ENCODE data around the gene PIK3IP1. TPM values are rescaled to one million over a fixed set of nuclear protein-coding genes. Genes with fewer than 3 reads are reported as not detected.

Gene PIK3IP1
- polyA plus RNA-seq, 1 donor: 13.9 TPM

DNA sequence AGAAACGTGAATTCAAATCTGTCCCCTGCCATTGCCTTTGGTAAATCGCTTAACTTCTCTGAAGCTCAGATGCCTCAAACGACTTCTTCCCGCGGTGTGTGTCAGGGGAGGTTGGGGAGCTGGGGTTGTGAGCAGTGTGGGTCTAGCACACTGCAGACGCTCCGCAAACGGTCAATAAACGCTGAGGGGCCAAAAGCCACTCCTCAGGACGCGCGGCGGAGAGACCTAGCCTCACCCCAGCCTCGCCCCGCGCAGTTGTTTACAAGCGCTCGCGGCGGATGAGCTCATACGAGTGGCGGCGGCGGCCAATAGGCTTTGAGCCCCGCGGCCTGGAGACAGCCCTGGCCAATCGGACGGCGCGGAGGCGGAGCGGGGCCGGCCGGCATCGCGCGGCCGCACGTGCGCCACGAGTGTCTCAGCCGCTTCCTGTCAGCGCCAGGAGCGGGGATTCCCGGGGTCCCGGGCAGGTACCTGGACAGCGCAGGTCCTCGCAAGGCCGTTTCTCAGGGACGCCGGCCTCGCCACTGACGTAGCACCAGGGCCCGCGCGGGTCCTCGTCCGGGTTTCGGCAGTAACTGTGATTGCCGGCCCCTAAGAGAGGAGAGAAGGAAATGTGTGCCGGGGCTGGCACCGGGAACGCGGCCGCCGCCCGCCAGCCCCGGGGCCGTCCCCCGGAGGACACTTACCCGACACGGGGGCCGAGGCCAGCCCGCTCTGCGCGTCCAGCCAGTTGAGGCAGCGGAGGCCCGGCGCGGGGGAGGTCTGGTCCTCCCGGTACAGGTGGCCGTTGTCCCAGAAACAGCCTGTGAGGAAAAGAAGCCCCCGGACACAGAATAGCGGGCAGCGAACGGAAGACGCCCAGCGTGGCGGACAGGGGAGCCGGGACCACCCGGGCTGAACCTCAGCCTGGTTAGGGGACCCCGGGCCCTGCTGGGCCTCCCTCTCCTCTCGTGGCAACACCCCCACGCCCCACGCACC, 1.5 kb downstream of the PIK3IP1 start:
- Histone ChIP-seq H3K27me3 (ENCODE audit: control insufficient read depth, insufficient read depth, low read length) (no peaks in the 10 kb centered on the region), H3K4me3 (ENCODE audit: low read length) (peak overlapping the region; percentile 66), H3K4me1 (ENCODE audit: control insufficient read depth, insufficient read depth, low read length) (peaks cover 26% of the 10 kb centered on the region), H3K36me3 (ENCODE audit: control insufficient read depth, insufficient read depth, low read length) (peaks cover 25% of the 10 kb centered on the region), H3K27ac (ENCODE audit: low read length) (peak overlapping the region; percentile 78), H3K9me3 (ENCODE audit: control insufficient read depth, low read depth, low read length) (no peaks in the 10 kb centered on the region)
- WGBS (ENCODE audit: insufficient coverage, low lambda C conversion rate): no CpG with 5 or more reads among the region's 95 CpGs
- DNase-seq: peak; percentile 96 to 99

DNA sequence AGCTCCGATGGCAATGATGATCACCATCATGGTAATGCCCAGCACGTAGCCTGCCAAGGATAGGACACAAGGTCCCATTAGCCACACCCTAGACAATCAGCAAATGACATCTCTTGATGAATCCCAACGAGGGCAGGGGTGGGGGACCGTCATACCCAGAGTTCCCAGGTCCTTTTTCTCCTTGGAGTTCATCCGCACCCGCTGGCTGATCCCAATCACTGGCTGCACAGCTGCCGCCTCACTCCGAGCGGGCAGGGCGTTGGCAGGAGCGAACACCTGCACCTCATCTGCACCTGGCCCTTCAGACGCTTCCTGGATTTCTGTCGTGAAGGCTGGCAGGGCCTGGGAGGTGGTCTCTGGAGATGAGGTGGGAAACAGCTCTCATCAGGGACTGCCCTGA, 2.9 kb downstream of the PIK3IP1 start:
- Histone ChIP-seq H3K4me1 (ENCODE audit: control insufficient read depth, insufficient read depth, low read length) (peaks cover 22% of the 10 kb centered on the region), H3K9me3 (ENCODE audit: control insufficient read depth, low read depth, low read length) (no peaks in the 10 kb centered on the region), H3K27me3 (ENCODE audit: control insufficient read depth, insufficient read depth, low read length) (no peaks in the 10 kb centered on the region), H3K36me3 (ENCODE audit: control insufficient read depth, insufficient read depth, low read length) (peaks cover 31% of the 10 kb centered on the region), H3K27ac (ENCODE audit: low read length) (peak overlapping the region; percentile 78), H3K4me3 (ENCODE audit: low read length) (no peak overlapping the region)
- no CpG with 5 or more reads among the region's 13 CpGs for WGBS (ENCODE audit: insufficient coverage, low lambda C conversion rate)
- DNase-seq: peak; percentile 40 to 67

DNA sequence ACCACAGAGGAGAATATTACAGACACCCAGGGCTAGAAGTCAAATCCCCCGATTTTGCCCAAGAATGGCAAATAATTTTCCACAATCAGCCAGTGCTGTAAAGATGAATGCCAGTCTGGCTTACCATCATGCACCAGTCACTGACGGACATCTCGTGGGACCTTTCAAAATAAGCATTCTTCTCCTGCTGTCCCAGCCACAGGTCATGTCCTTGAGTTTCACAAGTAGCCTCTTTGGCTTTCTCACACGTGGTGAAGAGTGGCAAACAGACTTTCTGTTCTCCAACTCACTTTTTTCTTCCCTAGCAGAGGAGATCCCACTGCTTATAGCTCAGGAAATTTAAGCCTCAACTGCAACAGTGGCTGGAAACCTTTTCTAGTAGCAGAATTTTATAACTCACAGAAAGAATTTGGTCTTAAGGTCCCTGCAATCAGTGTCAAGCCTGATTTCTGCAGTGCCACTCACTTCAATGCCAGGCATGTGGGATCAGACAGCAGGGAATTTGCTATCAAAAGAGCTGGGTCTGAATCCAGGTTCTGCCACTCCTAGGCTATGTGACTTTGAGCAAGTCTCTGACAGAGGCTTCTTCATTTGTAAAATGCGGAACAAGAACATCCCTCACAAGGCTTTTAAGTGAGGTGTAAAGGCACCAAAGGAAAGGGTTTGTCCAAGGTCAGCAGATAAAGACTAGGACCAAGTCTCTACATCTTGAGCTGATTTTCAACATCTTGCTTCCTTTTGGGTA, 3.6 kb downstream of the PIK3IP1 start:
- Histone ChIP-seq H3K27ac (ENCODE audit: low read length) (no peak overlapping the region), H3K36me3 (ENCODE audit: control insufficient read depth, insufficient read depth, low read length) (peaks cover 34% of the 10 kb centered on the region), H3K9me3 (ENCODE audit: control insufficient read depth, low read depth, low read length) (no peaks in the 10 kb centered on the region), H3K27me3 (ENCODE audit: control insufficient read depth, insufficient read depth, low read length) (no peaks in the 10 kb centered on the region), H3K4me1 (ENCODE audit: control insufficient read depth, insufficient read depth, low read length) (peaks cover 26% of the 10 kb centered on the region), H3K4me3 (ENCODE audit: low read length) (no peak overlapping the region)
- WGBS (ENCODE audit: insufficient coverage, low lambda C conversion rate): 60% methylated on average over 1 of the region's 5 CpGs
- no peak for DNase-seq

DNA sequence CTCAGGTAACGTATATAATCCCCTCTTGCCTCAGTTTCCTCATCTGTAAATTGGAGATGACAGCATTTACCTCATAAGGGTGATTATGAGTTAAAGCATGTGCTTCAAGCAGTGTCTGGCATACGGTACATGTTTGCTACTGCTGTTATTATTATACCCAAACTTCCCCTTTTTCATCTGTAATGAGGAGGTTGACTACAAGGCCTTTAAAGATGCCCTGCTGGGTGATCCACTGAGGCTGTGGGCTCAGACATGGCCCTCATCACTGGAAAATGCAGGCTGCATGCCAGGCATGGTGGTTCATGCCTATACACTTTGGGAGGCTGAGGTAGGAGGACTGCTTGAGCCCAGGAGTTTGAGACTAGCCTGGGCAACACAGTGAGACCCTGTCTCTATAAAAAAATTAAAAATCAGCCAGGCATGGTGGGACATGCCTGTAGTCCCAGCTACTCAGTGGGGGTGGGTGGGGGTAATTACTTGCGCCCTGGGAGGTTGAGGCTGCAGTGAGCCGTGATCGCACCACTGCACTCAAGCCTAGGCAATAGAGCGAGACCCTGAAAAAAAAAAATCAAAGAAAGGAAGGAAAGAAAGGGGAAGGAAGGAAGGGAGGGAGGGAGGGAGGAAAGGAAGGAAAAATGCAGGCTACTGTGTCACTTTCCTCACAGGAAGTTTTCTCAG, 4.3 kb downstream of the PIK3IP1 start:
- H3K27me3 ChIP-seq (ENCODE audit: control insufficient read depth, insufficient read depth, low read length): no peaks in the 10 kb centered on the region
- no peak overlapping the region for H3K4me3 ChIP-seq (ENCODE audit: low read length)
- peaks cover 39% of the 10 kb centered on the region for H3K36me3 ChIP-seq (ENCODE audit: control insufficient read depth, insufficient read depth, low read length)
- H3K4me1 ChIP-seq (ENCODE audit: control insufficient read depth, insufficient read depth, low read length): peaks cover 31% of the 10 kb centered on the region
- no peak overlapping the region for H3K27ac ChIP-seq (ENCODE audit: low read length)
- DNase-seq: no peak
- no peaks in the 10 kb centered on the region for H3K9me3 ChIP-seq (ENCODE audit: control insufficient read depth, low read depth, low read length)
- 80% methylated on average over 2 of the region's 6 CpGs for WGBS (ENCODE audit: insufficient coverage, low lambda C conversion rate)

DNA sequence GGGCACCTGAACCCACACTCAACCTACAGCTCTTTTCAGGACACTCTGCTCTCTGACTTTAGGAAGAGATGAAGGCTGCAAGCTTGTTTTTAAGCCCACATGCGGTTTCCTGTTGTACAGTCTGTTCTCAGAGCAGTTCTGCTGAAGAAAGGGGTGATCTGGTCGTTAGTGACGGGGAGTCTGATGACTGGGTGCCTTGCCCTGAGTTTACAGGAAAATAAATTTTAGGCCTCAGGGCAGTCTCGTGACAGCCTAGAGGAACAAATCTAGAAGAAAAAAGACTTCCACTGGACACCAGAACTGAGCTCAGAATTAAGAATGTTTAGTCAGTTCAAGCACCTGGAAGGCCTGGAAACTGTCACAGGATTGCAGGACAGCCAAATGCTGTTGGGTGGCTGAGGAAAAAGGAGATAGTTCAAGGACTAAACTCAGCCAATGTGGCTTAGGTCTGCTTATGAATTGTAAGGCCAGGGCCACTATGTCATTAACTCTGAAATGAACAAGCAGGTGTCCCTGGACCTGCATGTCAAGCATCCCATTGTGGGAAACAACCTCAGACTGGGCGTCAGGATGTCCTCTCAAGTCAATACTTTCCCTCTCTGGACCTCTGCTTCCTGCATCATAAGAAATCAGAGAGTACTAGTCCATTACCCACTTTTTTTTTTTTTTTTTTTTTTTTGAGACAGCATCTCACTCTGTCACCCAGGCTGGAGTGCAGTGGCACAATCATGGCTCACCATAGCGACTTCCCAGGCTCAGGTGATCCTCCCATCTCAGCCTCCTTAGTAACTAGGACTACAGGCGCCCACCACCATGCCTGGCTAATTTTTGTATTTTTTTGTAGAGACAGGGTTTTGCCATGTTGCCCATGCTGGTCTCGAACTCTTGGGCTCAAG, 5.7 kb downstream of the PIK3IP1 start:
- H3K27me3 ChIP-seq (ENCODE audit: control insufficient read depth, insufficient read depth, low read length): no peaks in the 10 kb centered on the region
- H3K27ac ChIP-seq (ENCODE audit: low read length): no peak overlapping the region
- H3K36me3 ChIP-seq (ENCODE audit: control insufficient read depth, insufficient read depth, low read length): peaks cover 51% of the 10 kb centered on the region
- H3K4me3 ChIP-seq (ENCODE audit: low read length): no peak overlapping the region
- H3K4me1 ChIP-seq (ENCODE audit: control insufficient read depth, insufficient read depth, low read length): peaks cover 28% of the 10 kb centered on the region
- DNase-seq: no peak
- no peaks in the 10 kb centered on the region for H3K9me3 ChIP-seq (ENCODE audit: control insufficient read depth, low read depth, low read length)
- no CpG with 5 or more reads among the region's 8 CpGs for WGBS (ENCODE audit: insufficient coverage, low lambda C conversion rate)

DNA sequence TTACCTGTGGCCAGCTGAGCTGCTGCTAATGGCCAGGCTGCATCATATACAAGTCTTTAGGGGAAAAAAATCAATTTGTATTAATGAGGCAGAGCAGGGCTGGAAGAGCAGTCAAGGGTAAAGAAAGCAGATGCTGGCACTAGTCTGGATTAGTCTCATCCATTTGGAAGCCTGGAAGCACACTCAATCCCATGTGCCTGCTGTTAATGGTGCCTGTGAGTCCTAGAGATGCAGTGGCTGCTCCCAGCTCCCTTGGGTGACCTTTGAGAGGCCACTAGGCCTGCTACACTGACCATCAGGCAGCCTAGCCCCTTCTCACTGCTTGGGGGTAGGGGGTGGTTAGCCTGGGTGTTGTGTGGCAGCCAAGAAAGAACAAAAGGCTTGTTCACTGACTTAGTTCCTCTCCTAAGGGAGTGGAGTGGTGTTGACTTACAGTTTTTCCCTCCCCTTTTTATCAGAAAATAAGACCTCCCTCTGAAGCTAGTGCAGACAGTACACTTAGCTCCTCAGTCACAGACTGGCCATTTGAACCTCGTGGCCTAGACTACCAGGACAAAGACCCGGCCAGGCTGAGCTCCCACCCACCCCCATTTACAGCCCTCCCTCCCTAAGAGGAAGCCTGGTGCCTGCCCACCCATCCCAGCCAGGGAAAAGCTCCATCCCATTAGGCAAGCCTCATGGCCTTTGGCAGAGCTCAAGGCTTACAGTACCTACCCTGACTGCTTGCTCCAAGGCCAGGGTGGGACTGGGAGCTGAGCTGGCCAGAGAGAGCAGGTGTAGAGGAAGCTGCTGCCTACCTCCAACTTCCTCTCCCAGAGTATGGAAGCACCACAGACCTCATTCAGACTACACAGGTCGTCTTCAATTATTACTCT, 7.8 kb downstream of the PIK3IP1 start:
- Histone ChIP-seq H3K9me3 (ENCODE audit: control insufficient read depth, low read depth, low read length) (no peaks in the 10 kb centered on the region), H3K27ac (ENCODE audit: low read length) (no peak overlapping the region), H3K4me3 (ENCODE audit: low read length) (no peak overlapping the region), H3K27me3 (ENCODE audit: control insufficient read depth, insufficient read depth, low read length) (no peaks in the 10 kb centered on the region), H3K36me3 (ENCODE audit: control insufficient read depth, insufficient read depth, low read length) (peaks cover 69% of the 10 kb centered on the region), H3K4me1 (ENCODE audit: control insufficient read depth, insufficient read depth, low read length) (peaks cover 19% of the 10 kb centered on the region)
- no peak for DNase-seq
- WGBS (ENCODE audit: insufficient coverage, low lambda C conversion rate): no CpG with 5 or more reads among the region's 3 CpGs

DNA sequence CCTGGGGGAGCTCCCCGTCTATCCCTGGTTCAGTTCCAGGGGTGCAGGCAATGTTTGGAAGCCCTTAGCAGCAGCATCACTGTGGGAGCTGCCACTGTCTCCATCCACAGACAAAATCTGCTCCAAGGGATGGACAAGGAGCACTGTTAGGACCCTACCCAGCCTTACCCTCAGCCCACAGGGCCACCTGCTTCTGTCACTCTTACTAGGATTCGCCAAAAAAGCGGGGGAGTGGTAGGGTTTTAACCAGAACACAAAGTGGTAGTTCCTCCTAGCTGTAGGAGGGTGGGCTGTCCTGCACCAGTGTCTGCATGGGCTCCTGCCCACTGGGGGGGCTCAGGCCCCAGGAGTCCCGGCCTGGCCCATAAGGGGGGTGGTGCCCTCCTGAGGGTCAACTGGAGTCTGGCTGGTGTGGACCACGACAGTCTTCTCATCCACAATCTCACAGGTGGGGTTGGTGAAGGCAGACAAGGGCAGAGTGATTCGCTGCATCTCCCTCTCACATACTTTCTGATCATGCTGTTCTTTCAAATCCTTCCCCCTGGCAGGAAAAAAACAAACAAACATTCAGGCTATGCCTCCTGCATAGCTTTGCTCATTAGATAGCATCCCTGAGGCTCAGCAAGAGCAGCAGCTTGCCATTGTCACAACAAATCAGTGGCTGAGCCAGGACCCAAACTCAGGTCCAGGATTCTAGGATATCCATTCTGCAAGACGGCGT, 9.4 kb downstream of the PIK3IP1 start:
- H3K36me3 ChIP-seq (ENCODE audit: control insufficient read depth, insufficient read depth, low read length): peaks cover 69% of the 10 kb centered on the region
- H3K27me3 ChIP-seq (ENCODE audit: control insufficient read depth, insufficient read depth, low read length): no peaks in the 10 kb centered on the region
- WGBS (ENCODE audit: insufficient coverage, low lambda C conversion rate): no CpG with 5 or more reads among the region's 8 CpGs
- no peaks in the 10 kb centered on the region for H3K9me3 ChIP-seq (ENCODE audit: control insufficient read depth, low read depth, low read length)
- peaks cover 10% of the 10 kb centered on the region for H3K4me1 ChIP-seq (ENCODE audit: control insufficient read depth, insufficient read depth, low read length)
- DNase-seq: no peak
- H3K4me3 ChIP-seq (ENCODE audit: low read length): no peak overlapping the region
- H3K27ac ChIP-seq (ENCODE audit: low read length): no peak overlapping the region

DNA sequence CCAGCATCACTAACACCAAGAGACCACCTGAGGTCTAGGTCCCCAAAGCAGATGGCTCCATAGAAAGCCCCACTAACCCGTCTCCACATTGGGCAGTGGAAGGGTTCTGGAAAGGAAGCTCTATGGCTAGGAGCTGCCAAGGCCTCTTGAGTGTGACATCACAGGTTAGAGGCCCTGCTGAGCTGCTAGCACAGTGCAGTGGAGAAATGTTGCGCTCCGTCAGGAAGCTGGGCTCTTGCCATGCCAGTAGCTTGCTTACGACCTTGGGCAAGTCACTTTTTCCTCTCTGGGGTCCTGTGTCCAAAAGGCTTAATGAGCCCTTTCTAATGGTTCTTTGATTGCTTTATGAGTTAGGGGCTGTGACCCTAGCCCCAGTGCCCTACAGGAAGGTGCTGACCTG, 10.6 kb downstream of the PIK3IP1 start:
- no CpG with 5 or more reads among the region's 4 CpGs for WGBS (ENCODE audit: insufficient coverage, low lambda C conversion rate)
- DNase-seq: no peak
- peaks cover 10% of the 10 kb centered on the region for H3K4me1 ChIP-seq (ENCODE audit: control insufficient read depth, insufficient read depth, low read length)
- no peak overlapping the region for H3K4me3 ChIP-seq (ENCODE audit: low read length)
- H3K27ac ChIP-seq (ENCODE audit: low read length): no peak overlapping the region
- H3K36me3 ChIP-seq (ENCODE audit: control insufficient read depth, insufficient read depth, low read length): peaks cover 76% of the 10 kb centered on the region
- no peaks in the 10 kb centered on the region for H3K9me3 ChIP-seq (ENCODE audit: control insufficient read depth, low read depth, low read length)
- H3K27me3 ChIP-seq (ENCODE audit: control insufficient read depth, insufficient read depth, low read length): no peaks in the 10 kb centered on the region

Data from large intestine (tissue), 3 donors.